Activated CD8-positive, alpha-beta memory T cell treated with anti-CD3 and anti-CD28 coated beads for 36 hours (primary cell): ENCODE data around the gene ASF1A. TPM values are rescaled to one million over a fixed set of nuclear protein-coding genes. Genes with fewer than 3 reads are reported as not detected.

Experiments
- CTCF ChIA-PET: fragments of 350-600 bp; sonication (Branson Sonifier 250); formaldehyde crosslinking; loops from one replicate; lab custom pipeline; 2021; ENCODE audit warnings: antibody characterized with exemption; lab: Charles Lee
- POLR2A ChIA-PET: fragments of 350-600 bp; sonication (Branson Sonifier 250); formaldehyde crosslinking; loops from one replicate; lab custom pipeline; 2021; ENCODE audit warnings: antibody characterized with exemption; lab: Charles Lee
- total RNA-seq, 2 experiments: library from RNA; stranded (reverse); gene quantifications; one replicate each; pipeline ENCODE4 v1.2.3, GENCODE V29; 2021

Gene ASF1A
- total RNA-seq, 2 experiments from 2014 or later: 43.4 to 44.5 TPM

- ChIA-PET POLR2A (interaction anchor here (1.2 kb wide), 1 partner anchor 46 kb away, joined by 5 read pairs; no protein-coding TSS in a partner anchor), CTCF (no interaction called here)
These were observed 42.2 kb downstream of the ASF1A start for GRCh38 chr6:118935978-118936703.

GRCh38 chr6:118939683-118940082 lies 45.7 kb downstream of the ASF1A start:
- CTCF ChIA-PET: no interaction called here
- POLR2A ChIA-PET: no interaction called here

- ChIA-PET CTCF (no interaction called here), POLR2A (no interaction called here)
These were observed 46.8 kb downstream of the ASF1A start for GRCh38 chr6:118940770-118941169.

- ChIA-PET POLR2A (no interaction called here), CTCF (no interaction called here)
These were observed 51.3 kb downstream of the ASF1A start for GRCh38 chr6:118945217-118945616.

DNA sequence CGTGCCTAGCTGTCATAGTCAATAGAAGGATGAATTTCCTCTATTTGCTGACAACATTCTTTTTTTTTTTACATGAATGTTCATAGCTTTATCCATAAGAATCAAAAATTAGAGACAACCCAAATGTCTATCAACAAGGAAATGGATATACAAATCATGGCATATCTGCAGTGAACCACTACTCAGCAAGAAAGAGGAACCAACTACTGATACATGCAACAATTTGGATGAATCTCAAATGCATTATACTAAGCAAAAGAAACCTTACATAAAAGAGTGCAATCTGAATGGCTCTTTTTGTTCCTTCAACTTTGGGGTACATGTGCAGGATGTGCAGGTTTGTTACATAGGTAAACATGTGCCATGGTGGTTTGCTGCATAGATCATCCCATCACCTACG lies 58.7 kb downstream of the ASF1A start:
- POLR2A ChIA-PET: interaction anchor here (0.6 kb wide), 1 partner anchor 10 kb away, joined by 3 read pairs; no protein-coding TSS in a partner anchor
- CTCF ChIA-PET: no interaction called here

DNA sequence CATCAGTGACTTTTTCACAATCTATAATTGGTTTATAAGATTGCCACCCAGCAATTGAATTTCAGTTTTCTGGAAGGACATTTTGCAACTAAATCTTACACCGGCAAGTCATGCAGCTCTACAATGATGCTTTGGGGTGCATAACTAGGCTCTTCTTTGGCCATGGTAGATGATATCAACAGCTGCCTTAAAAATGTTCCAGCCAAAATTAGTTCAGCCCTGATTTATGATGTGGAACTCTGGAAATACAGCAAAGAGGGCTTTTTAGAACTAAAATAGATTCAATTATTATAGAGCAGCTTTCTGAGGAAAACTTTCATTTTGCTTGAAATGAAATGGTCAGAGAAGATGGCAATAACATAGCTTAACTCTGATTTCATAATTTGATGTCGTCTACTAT lies 59.4 kb downstream of the ASF1A start:
- CTCF ChIA-PET: interaction anchor here (0.5 kb wide), 1 partner anchor 10 kb away, joined by 3 read pairs; no protein-coding TSS in a partner anchor
- POLR2A ChIA-PET: interaction anchor here (0.5 to 0.6 kb wide), 2 partner anchors 9 to 360 kb away, joined by 3 to 5 read pairs; no protein-coding TSS in a partner anchor

Other genes starting within 250 kb of the ASF1A start
- gene CEP85L, start 242.6 kb upstream of the ASF1A start, total RNA-seq: 10 to 100 TPM; 30.2 to 30.4 TPM
- gene MCM9, start 41.0 kb downstream of the ASF1A start, total RNA-seq: 10 to 100 TPM; 19.3 TPM
- 1 to 10 TPM; 2.8 to 3.4 TPM for gene FAM184A, start 184.5 kb downstream of the ASF1A start, total RNA-seq